HepG2 (cell line): ENCODE results near the gene PCDHGB2. TPM values are rescaled to one million over a fixed set of nuclear protein-coding genes. Genes with fewer than 3 reads are reported as not detected.
"Not testable (repeated sequence)": the region's sequence is repeated elsewhere in the genome, so short reads cannot be mapped to it uniquely, and the experiment has no call there.

Source experiments
- ATAC-seq: fragments of 200-7000 bp; cut with Tn5 transposase; 3 replicates; pipeline ENCODE4 v1.9.1; 2020; ENCODE audit warnings: mild to moderate bottlenecking, moderate library complexity
- BruUV-seq: library from RNA; stranded (reverse); fragments of 400-500 nt; replicated peaks from 2 replicates; lab custom pipeline; 2021; lab: Mats Ljungman, UMichigan
- CTCF ChIA-PET: fragments of 300-600 bp; formaldehyde crosslinking; extraction: SDS; loops from one replicate; lab custom pipeline; 2021; ENCODE audit warnings: low total read pairs, inconsistent platforms, low intra/inter-chr PET ratio; lab: Yijun Ruan, JAX
- POLR2A ChIA-PET: fragments of 350-600 bp; sonication (Branson Sonifier 250); formaldehyde crosslinking; loops from one replicate; lab custom pipeline; 2020; ENCODE audit warnings: antibody characterized with exemption, inconsistent platforms; lab: Yijun Ruan, JAX
- DNase-seq: peaks from one replicate; pipeline ENCODE4 v3.0.0-alpha.2; 2015; ENCODE audit warnings: low spot score
- FAIRE-seq: peaks from 3 replicates; lab custom pipeline; 2011; peaks lifted over from hg19 to GRCh38; lab: Jason Lieb, UNC
- H2AFZ ChIP-seq: one replicate; pipeline ENCODE4 v1.6.1; 2011; ENCODE audit warnings: low read length, inconsistent platforms
- H3K27ac ChIP-seq: fragments of 300-600 bp; 3 replicates; pipeline ENCODE4 v1.8.0; 2011; ENCODE audit warnings: mixed run types, mild to moderate bottlenecking, mixed read lengths, low read length, inconsistent platforms; ENCODE audit not compliant: insufficient read depth; ENCODE audit errors: extremely low read length
- H3K27me3 ChIP-seq, 2 experiments: fragments of 200-600 bp in 1 of 2; 2 replicates in 1 of 2; 3 replicates in 1 of 2; pipeline versions ENCODE4 v1.6.0 to v1.8.0; 2011; ENCODE audit warnings: low read length in 2 of 2, mild to moderate bottlenecking in 2 of 2, moderate library complexity in 2 of 2, inconsistent platforms in 1 of 2; ENCODE audit not compliant: insufficient read depth in 2 of 2, control insufficient read depth in 1 of 2
- H3K36me3 ChIP-seq, 2 experiments: fragments of 200-600 bp in 1 of 2; replicated peaks in 1 of 2; 2 replicates in 1 of 2; 3 replicates in 1 of 2; pipeline versions ENCODE4 v1.5.1 to v1.8.0; 2011; ENCODE audit warnings: low read length in 2 of 2, inconsistent platforms in 1 of 2; ENCODE audit not compliant: insufficient read depth in 2 of 2, control insufficient read depth in 1 of 2
- H3K4me1 ChIP-seq: 2 replicates; pipeline ENCODE4 v1.5.1; 2012; ENCODE audit warnings: low read length, inconsistent platforms; ENCODE audit not compliant: insufficient read depth
- H3K4me2 ChIP-seq: 2 replicates; pipeline ENCODE4 v1.6.0; 2011; ENCODE audit warnings: low read depth, low read length, inconsistent platforms
- H3K4me3 ChIP-seq, 3 experiments: fragments of 200-600 bp in 1 of 3; sonication (generic), shearing (Covaris generic) in 1 of 3; replicated peaks in 1 of 3; 2 replicates each; pipeline ENCODE4 v1.5.1; 2011 to 2016; ENCODE audit warnings: low read length in 3 of 3, inconsistent platforms in 2 of 3, low read depth in 2 of 3, mild to moderate bottlenecking in 2 of 3, control low read depth in 1 of 3, mixed read lengths in 1 of 3; ENCODE audit not compliant: insufficient read depth in 1 of 3
- H3K79me2 ChIP-seq: one replicate; pipeline ENCODE4 v1.6.1; 2011; ENCODE audit warnings: low read length, inconsistent platforms; ENCODE audit not compliant: insufficient read depth
- H3K9ac ChIP-seq: 2 replicates; pipeline ENCODE4 v1.6.0; 2011; ENCODE audit warnings: mild to moderate bottlenecking, low read depth, low read length, inconsistent platforms; ENCODE audit not compliant: insufficient read depth
- H3K9me3 ChIP-seq: 2 replicates; pipeline ENCODE4 v1.5.1; 2012; ENCODE audit warnings: mild to moderate bottlenecking, low read length
- H4K20me1 ChIP-seq: 2 replicates; pipeline ENCODE4 v1.6.0; 2011; ENCODE audit warnings: inconsistent platforms, mild to moderate bottlenecking, low read length, moderate library complexity; ENCODE audit not compliant: insufficient read depth
- CTCF ChIP-seq: sonication (generic); formaldehyde crosslinking; IDR thresholded peaks from 2 replicates; pipeline ENCODE4 v1.5.0; 2020; ENCODE audit warnings: mild to moderate bottlenecking, missing genetic modification reagents, moderate library complexity
- WGBS: methylation state at CpG from one replicate; pipeline ENCODE4 v1.1.6; 2017; ENCODE audit warnings: low lambda C conversion rate; 5-methylcytosine and 5-hydroxymethylcytosine counted together
- in situ Hi-C: cut with HindIII; loops from 2 replicates; pipeline ENCODE4 v1.10.0; 2017; ENCODE audit warnings: low pct_unique_long_range_greater_than_20kb; ENCODE audit not compliant: extremely low pct_ligation_motif_present
- intact Hi-C: fragments of 100-400 bp; cut with micrococcal nuclease; formaldehyde crosslinking; loops from one replicate; pipeline ENCODE4 v1.10.0; 2022; ENCODE audit not compliant: unreplicated experiment
- polyA plus RNA-seq, 8 experiments: library from polyadenylated mRNA; depleted of rRNA in 3 of 8; stranded (reverse) in 7 of 8; unstranded in 1 of 8; fragments of >200 nt; fragmentation: Illumina TruSeq in 4 of 8; extraction: Trizol in 4 of 8; gene quantifications; 2 replicates each; pipeline versions ENCODE4 v1.2.1 to v1.2.3, GENCODE V29; 2011 to 2016; ENCODE audit warnings: low read depth in 4 of 8, missing spikeins in 1 of 8, mixed read lengths in 1 of 8; ENCODE audit not compliant: insufficient read depth in 1 of 8
- total RNA-seq, 5 experiments: library from RNA; depleted of rRNA; stranded (reverse); fragments of >200 nt; fragmentation: Illumina TruSeq; extraction: Trizol; gene quantifications; 2 replicates each; pipeline ENCODE4 v1.2.3, GENCODE V29; 2016; ENCODE audit warnings: low read depth in 1 of 5

The PCDHGB2 gene
- total and polyA plus RNA-seq, 2 of the 13 experiments (the other 11 are each of a cell fraction or from before 2014, with no cell fraction given) = 0.64 to 0.82 TPM

- not testable (repeated sequence) for FAIRE-seq, H3K79me2 ChIP-seq, H3K4me2 ChIP-seq
These were observed 38.2 kb downstream of the PCDHGB2 start, which contains the start of gene PCDHGB5 for GRCh38 chr5:141397756-141398551. PCDHGB5 (plus strand) TSS chr5:141397947; CDS start chr5:141398128, 181 bp downstream.

More at GRCh38 chr5:141397756-141398551, 38.2 kb downstream of the PCDHGB2 start, which contains the start of gene PCDHGB5:
- WGBS = 49% methylated on average over 26 of the region's 43 CpGs
- BruUV-seq, H3K9ac ChIP-seq, H3K36me3 ChIP-seq, H3K27ac ChIP-seq, H2AFZ ChIP-seq, H4K20me1 ChIP-seq, H3K4me1 ChIP-seq, intact Hi-C loops, DNase-seq, in situ Hi-C loops, POLR2A ChIA-PET, CTCF ChIA-PET, H3K4me3 ChIP-seq, H3K27me3 ChIP-seq: not testable (repeated sequence)
- peak; percentile 70 for ATAC-seq
- peaks cover 41% of the 10 kb centered on the region for H3K9me3 ChIP-seq
- TF ChIP-seq CTCF (CRISPR knock-in tag) = 0 out of 2 replicates have a peak, but pooled peaks have one; percentile 3
